ENCODE measurements around the gene SOX13.

SOX13 gene

GRCh38 chr1:204131978-204132377, 59.1 kb downstream of the SOX13 start:
- no peak for TF ChIP-seq CTCF (conservative IDR thresholded peaks at IDR 0.05; ENCODE audit: low read depth, low read length)
- H3K4me3 ChIP-seq (ENCODE audit: low read length), result no peak overlapping the region
- no peak for DNase-seq (ENCODE audit: low read depth)

- TF ChIP-seq CTCF (conservative IDR thresholded peaks at IDR 0.05; ENCODE audit: low read depth, low read length), result no peak
- no peak overlapping the region for H3K4me3 ChIP-seq (ENCODE audit: low read length)
- no peak for DNase-seq (ENCODE audit: low read depth)
These were observed 59.8 kb downstream of the SOX13 start for GRCh38 chr1:204132718-204133117.

GRCh38 chr1:204134103-204134502, 61.2 kb downstream of the SOX13 start:
- H3K4me3 ChIP-seq (ENCODE audit: low read length), result no peak overlapping the region
- no peak for DNase-seq (ENCODE audit: low read depth)
- TF ChIP-seq CTCF (conservative IDR thresholded peaks at IDR 0.05; ENCODE audit: low read depth, low read length), result no peak

GRCh38 chr1:204136814-204137213, 63.9 kb downstream of the SOX13 start:
- no peak for TF ChIP-seq CTCF (conservative IDR thresholded peaks at IDR 0.05; ENCODE audit: low read depth, low read length)
- H3K4me3 ChIP-seq (ENCODE audit: low read length), result no peak overlapping the region
- no peak for DNase-seq (ENCODE audit: low read depth)

GRCh38 chr1:204139088-204139487, 66.2 kb downstream of the SOX13 start:
- DNase-seq (ENCODE audit: low read depth), result no peak
- no peak overlapping the region for H3K4me3 ChIP-seq (ENCODE audit: low read length)
- TF ChIP-seq CTCF (conservative IDR thresholded peaks at IDR 0.05; ENCODE audit: low read depth, low read length), result no peak

- no peak for TF ChIP-seq CTCF (conservative IDR thresholded peaks at IDR 0.05; ENCODE audit: low read depth, low read length)
- H3K4me3 ChIP-seq (ENCODE audit: low read length), result no peak overlapping the region
- DNase-seq (ENCODE audit: low read depth), result no peak
These were observed 67.0 kb downstream of the SOX13 start for GRCh38 chr1:204139952-204140351.

GRCh38 chr1:204141131-204141530, 68.2 kb downstream of the SOX13 start:
- TF ChIP-seq CTCF (conservative IDR thresholded peaks at IDR 0.05; ENCODE audit: low read depth, low read length), result no peak
- no peak for DNase-seq (ENCODE audit: low read depth)
- no peak overlapping the region for H3K4me3 ChIP-seq (ENCODE audit: low read length)
